Uterus (tissue), 4 donors: Measurements from ENCODE around the gene CADM3. TPM values are rescaled to one million over a fixed set of nuclear protein-coding genes. Genes with fewer than 3 reads are reported as not detected.
A peak's percentile ranks its signal among the peaks of the same experiment; 100 is the strongest.

Source experiments
- DNase-seq, 2 donors: peaks; one replicate each; pipeline ENCODE4 v3.0.0-alpha.2; 2019 to 2020
- H3K27ac ChIP-seq, 2 donors: fragments of 200-600 bp; sonication (generic); 1 replicate in 1 of 2; 2 replicates in 1 of 2; pipeline ENCODE4 v1.5.1; 2016 to 2018
- H3K27me3 ChIP-seq, 2 donors: fragments of 200-600 bp; sonication (generic); one replicate each; pipeline ENCODE4 v1.5.1; 2018 to 2019; ENCODE audit warnings: control low read depth in 1 of 2
- H3K36me3 ChIP-seq, 2 donors: fragments of 200-600 bp; sonication (generic); one replicate each; pipeline ENCODE4 v1.5.1; 2019; ENCODE audit warnings: control low read depth in 1 of 2
- H3K4me1 ChIP-seq, 2 donors: fragments of 200-600 bp; sonication (generic); one replicate each; pipeline ENCODE4 v1.5.1; 2018 to 2019; ENCODE audit warnings: control low read depth in 1 of 2
- H3K4me3 ChIP-seq, 2 donors: fragments of 200-600 bp; sonication (generic); 1 replicate in 1 of 2; 2 replicates in 1 of 2; pipeline ENCODE4 v1.5.1; 2018 to 2019; ENCODE audit warnings: mild to moderate bottlenecking in 1 of 2
- H3K9me3 ChIP-seq, 2 donors: fragments of 200-600 bp; sonication (generic); one replicate each; pipeline ENCODE4 v1.5.1; 2019; ENCODE audit warnings: control low read depth in 1 of 2
- POLR2A ChIP-seq, 2 donors: fragments of 450-650 bp; IDR thresholded peaks; one replicate each; pipeline ENCODE4 v1.6.1; 2016; ENCODE audit warnings: antibody characterized with exemption in 2 of 2, mild to moderate bottlenecking in 1 of 2, moderate library complexity in 1 of 2
- intact Hi-C: fragments of 100-400 bp; cut with DNase I; formaldehyde crosslinking; loops from one replicate; pipeline ENCODE4 v1.15.1; 2023; ENCODE audit warnings: low total_unique reads
- total RNA-seq, 4 donors: library from RNA; depleted of rRNA in 3 of 4; stranded (reverse); fragments of >200 nt in 3 of 4; gene quantifications; one replicate each; pipeline versions ENCODE4 v1.1.0 to v1.2.4, GENCODE V29; 2014 to 2023
- TF ChIP-seq, protein P1 (sequence below), 4 experiments: fragments of 200-600 bp in 2 of 4; fragments of 450-650 bp in 2 of 4; sonication (generic) in 2 of 4; IDR thresholded peaks; one replicate each; pipeline ENCODE4 v1.5.1; 2016 to 2019; ENCODE audit warnings: antibody characterized with exemption in 4 of 4, mild to moderate bottlenecking in 2 of 4, moderate library complexity in 1 of 4
- donor health status: DM: yes; HTN: yes; CAD: no.

The CADM3 gene
- total RNA-seq, 4 donors from 2014 or later, result 2.7 to 8.8 (median 5.6) TPM; not detected in 1

DNA sequence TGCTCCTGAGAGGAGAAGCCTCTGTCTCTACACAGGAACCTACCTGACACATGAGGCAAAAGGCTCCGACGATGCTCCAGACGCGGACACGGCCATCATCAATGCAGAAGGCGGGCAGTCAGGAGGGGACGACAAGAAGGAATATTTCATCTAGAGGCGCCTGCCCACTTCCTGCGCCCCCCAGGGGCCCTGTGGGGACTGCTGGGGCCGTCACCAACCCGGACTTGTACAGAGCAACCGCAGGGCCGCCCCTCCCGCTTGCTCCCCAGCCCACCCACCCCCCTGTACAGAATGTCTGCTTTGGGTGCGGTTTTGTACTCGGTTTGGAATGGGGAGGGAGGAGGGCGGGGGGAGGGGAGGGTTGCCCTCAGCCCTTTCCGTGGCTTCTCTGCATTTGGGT, 29.4 kb downstream of the CADM3 start:
- DNase-seq, result no peak
- Histone ChIP-seq H3K4me3 (no peak overlapping the region), H3K9me3 (no peaks in the 10 kb centered on the region), H3K36me3 (no peaks in the 10 kb centered on the region), H3K4me1 (no peaks in the 10 kb centered on the region), H3K27me3 (no peaks in the 10 kb centered on the region), H3K27ac (no peak overlapping the region)
- intact Hi-C loops, result no loop called here
- TF ChIP-seq, protein P1, sequence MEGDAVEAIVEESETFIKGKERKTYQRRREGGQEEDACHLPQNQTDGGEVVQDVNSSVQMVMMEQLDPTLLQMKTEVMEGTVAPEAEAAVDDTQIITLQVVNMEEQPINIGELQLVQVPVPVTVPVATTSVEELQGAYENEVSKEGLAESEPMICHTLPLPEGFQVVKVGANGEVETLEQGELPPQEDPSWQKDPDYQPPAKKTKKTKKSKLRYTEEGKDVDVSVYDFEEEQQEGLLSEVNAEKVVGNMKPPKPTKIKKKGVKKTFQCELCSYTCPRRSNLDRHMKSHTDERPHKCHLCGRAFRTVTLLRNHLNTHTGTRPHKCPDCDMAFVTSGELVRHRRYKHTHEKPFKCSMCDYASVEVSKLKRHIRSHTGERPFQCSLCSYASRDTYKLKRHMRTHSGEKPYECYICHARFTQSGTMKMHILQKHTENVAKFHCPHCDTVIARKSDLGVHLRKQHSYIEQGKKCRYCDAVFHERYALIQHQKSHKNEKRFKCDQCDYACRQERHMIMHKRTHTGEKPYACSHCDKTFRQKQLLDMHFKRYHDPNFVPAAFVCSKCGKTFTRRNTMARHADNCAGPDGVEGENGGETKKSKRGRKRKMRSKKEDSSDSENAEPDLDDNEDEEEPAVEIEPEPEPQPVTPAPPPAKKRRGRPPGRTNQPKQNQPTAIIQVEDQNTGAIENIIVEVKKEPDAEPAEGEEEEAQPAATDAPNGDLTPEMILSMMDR (IDR thresholded peaks at IDR 0.05), result no peak
- no peak for TF ChIP-seq POLR2A (IDR thresholded peaks at IDR 0.05)

DNA sequence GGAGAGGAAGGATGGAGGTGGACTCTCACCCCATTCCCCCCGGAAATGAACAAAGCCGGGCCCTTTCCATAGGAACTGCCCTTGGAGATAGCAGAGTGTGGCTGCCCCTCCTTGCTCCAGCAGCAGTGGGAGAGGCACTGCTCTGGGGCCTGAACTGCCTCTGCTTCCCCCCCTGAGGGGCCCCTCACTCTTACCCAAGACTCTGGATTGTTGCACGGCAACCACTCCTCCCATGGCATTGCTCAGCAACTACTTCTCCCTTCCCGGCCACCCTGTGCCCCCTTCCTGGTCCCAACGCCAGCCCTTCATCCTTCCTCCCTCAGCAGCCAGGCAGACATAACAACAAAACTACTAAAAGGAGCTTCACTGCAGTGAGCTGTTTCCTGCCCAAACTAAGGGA, 30.2 kb downstream of the CADM3 start:
- Histone ChIP-seq H3K27ac (no peak overlapping the region), H3K9me3 (no peaks in the 10 kb centered on the region), H3K27me3 (no peaks in the 10 kb centered on the region), H3K36me3 (no peaks in the 10 kb centered on the region), H3K4me1 (no peaks in the 10 kb centered on the region), H3K4me3 (no peak overlapping the region)
- no peak for DNase-seq
- intact Hi-C loops, result no loop called here
- TF ChIP-seq, protein P1 (IDR thresholded peaks at IDR 0.05), result no peak
- no peak for TF ChIP-seq POLR2A (IDR thresholded peaks at IDR 0.05)

DNA sequence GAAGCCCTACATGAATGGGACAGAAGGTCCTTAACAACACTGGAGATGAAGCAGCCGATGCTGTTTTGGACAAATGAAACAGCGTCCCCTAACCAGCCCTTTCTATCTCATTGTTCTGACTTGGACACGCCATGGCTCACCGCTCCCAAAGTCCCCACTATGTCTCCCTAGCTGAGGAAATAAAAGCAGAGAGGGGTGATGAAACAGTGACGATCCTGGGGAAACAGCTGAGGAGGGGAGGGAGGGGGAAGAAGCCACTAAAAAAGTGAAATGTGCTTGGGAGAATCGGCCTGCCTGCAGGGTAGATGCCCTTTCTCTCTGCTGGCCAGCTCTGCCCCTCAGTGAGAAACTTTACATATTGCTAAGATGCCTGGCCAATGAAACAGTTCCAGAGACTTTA, 32.2 kb downstream of the CADM3 start:
- Histone ChIP-seq H3K9me3 (no peaks in the 10 kb centered on the region), H3K36me3 (no peaks in the 10 kb centered on the region), H3K27ac (peak overlapping the region in 1 of 2 donors; percentile 6), H3K4me3 (no peak overlapping the region), H3K4me1 (no peaks in the 10 kb centered on the region), H3K27me3 (no peaks in the 10 kb centered on the region)
- DNase-seq, result no peak
- intact Hi-C loops, result no loop called here
- TF ChIP-seq POLR2A (IDR thresholded peaks at IDR 0.05), result no peak
- TF ChIP-seq, protein P1 (IDR thresholded peaks at IDR 0.05), result no peak

DNA sequence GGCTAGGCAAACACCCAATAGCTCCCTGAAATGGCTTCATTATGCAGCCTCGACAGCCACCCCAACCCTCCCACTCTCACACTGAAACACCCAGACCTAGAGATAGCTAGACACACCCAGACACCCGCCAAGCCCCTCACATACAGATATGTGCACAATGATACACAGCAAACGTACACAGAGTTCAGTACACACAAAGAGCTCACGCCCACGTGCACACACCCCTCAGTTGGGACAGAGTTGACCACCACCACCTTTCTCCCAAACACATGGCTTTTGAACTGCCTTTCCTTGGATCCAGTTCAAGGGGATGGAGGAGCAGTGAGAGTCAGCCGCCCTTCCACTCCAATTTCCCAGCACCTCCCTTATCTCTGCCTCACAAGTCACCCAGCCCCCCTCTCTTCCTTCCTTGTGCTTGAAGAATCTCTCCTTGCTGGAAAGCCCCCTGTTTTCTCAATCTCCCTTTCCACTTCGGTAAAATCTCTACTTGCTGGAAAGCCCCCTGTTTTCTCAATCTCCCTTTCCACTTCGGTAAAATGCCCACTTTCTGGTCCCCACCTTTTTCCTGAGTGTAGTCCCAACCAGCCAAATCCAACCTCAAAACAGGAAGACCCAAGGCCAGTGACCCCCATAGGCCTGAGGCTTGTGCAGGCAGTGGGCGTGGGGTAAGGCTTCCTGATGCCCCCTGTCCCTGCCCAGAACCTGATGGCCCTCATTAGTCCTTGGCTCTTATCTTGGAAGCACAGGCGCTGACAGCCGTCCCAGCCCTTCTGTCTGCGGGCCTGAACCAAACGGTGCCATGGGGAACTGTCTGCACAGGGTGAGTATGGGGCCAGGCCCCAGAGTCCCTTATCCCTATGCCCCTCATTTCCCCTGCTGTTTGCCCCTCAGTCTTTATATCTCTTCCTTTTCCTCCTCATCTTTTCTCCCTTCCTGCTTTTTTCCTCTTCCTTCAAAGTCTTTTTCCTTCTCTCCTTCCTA, 33.0 kb downstream of the CADM3 start, which contains the start of gene ACKR1:
TSS of gene ACKR1 (plus strand) at position 715 of the 981 bp plus-strand sequence. CDS start at position 800, 85 bp downstream.
- no peaks in the 10 kb centered on the region for H3K27me3 ChIP-seq
- no peaks in the 10 kb centered on the region for H3K9me3 ChIP-seq
- TF ChIP-seq, protein P1 (IDR thresholded peaks at IDR 0.05), result no peak
- no peak for TF ChIP-seq POLR2A (IDR thresholded peaks at IDR 0.05)
- intact Hi-C loops, result no loop called here
- H3K36me3 ChIP-seq, result no peaks in the 10 kb centered on the region
- peak within 1 kb of the TSS; percentile 18 to 27 for H3K27ac ChIP-seq
- H3K4me1 ChIP-seq, result no peaks in the 10 kb centered on the region
- DNase-seq, result peak in 1 of 2 donors; percentile 36
- peak within 1 kb of the TSS in 1 of 2 donors; percentile 12 for H3K4me3 ChIP-seq

DNA sequence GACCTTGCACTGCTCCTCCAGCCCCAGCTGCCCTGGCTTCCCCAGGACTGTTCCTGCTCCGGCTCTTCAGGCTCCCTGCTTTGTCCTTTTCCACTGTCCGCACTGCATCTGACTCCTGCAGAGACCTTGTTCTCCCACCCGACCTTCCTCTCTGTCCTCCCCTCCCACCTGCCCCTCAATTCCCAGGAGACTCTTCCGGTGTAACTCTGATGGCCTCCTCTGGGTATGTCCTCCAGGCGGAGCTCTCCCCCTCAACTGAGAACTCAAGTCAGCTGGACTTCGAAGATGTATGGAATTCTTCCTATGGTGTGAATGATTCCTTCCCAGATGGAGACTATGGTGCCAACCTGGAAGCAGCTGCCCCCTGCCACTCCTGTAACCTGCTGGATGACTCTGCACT, 33.8 kb downstream of the CADM3 start:
- no peak for DNase-seq
- no peaks in the 10 kb centered on the region for H3K36me3 ChIP-seq
- TF ChIP-seq, protein P1 (IDR thresholded peaks at IDR 0.05), result no peak
- TF ChIP-seq POLR2A (IDR thresholded peaks at IDR 0.05), result no peak
- no peaks in the 10 kb centered on the region for H3K9me3 ChIP-seq
- peak overlapping the region; percentile 18 to 27 for H3K27ac ChIP-seq
- intact Hi-C loops, result no loop called here
- peak overlapping the region in 1 of 2 donors; percentile 12 for H3K4me3 ChIP-seq
- H3K27me3 ChIP-seq, result no peaks in the 10 kb centered on the region
- H3K4me1 ChIP-seq, result no peaks in the 10 kb centered on the region
